SK-N-SH treated with all-trans-retinoic acid at 6 μM for 48 hours (cell line): Measurements from ENCODE around the gene ANTXR2.

Experiments used
- ATAC-seq: fragments of 200-7000 bp; cut with Tn5 transposase; 3 replicates; pipeline ENCODE4 v1.9.1; 2020; ENCODE audit warnings: mild to moderate bottlenecking, moderate library complexity
- ARNTL ChIP-seq: fragments of 450-650 bp; formaldehyde crosslinking; IDR thresholded peaks from 2 replicates; pipeline ENCODE4 v1.5.0; 2020; ENCODE audit warnings: low read depth, mild to moderate bottlenecking, moderate library complexity, borderline replicate concordance
- BACH2 ChIP-seq: fragments of 250-450 bp; sonication (Bioruptor Pico); IDR thresholded peaks from 2 replicates; pipeline ENCODE4 v1.9.0; 2021; ENCODE audit warnings: mild to moderate bottlenecking, borderline replicate concordance
- CREB5 ChIP-seq: fragments of 250-450 bp; sonication (Bioruptor Pico); IDR thresholded peaks from 2 replicates; pipeline ENCODE4 v1.5.1; 2020; ENCODE audit warnings: low read depth, mild to moderate bottlenecking, moderate library complexity
- CSDC2 ChIP-seq: fragments of 250-450 bp; sonication (Bioruptor Pico); IDR thresholded peaks from 2 replicates; pipeline ENCODE4 v1.5.0; 2020; ENCODE audit warnings: mild to moderate bottlenecking, moderate library complexity
- ESRRG ChIP-seq: fragments of 250-450 bp; sonication (Bioruptor Pico); IDR thresholded peaks from 2 replicates; pipeline ENCODE4 v1.6.1; 2021; ENCODE audit warnings: mild to moderate bottlenecking
- ISL1 ChIP-seq: fragments of 250-450 bp; sonication (Bioruptor Pico); IDR thresholded peaks from 2 replicates; pipeline ENCODE4 v2.1.2; 2022; ENCODE audit warnings: mild to moderate bottlenecking, moderate library complexity
- OSR1 ChIP-seq: fragments of 250-450 bp; sonication (Bioruptor Pico); IDR thresholded peaks from 2 replicates; pipeline ENCODE4 v1.8.0; 2022; ENCODE audit warnings: moderate library complexity, mild to moderate bottlenecking, inconsistent platforms
- PATZ1 ChIP-seq: fragments of 250-450 bp; sonication (Bioruptor Pico); IDR thresholded peaks from 2 replicates; pipeline ENCODE4 v1.8.0; 2020; ENCODE audit warnings: mild to moderate bottlenecking, moderate library complexity, borderline replicate concordance
- POU6F1 ChIP-seq: fragments of 250-450 bp; sonication (Bioruptor Pico); IDR thresholded peaks from 2 replicates; pipeline ENCODE4 v1.8.0; 2021; ENCODE audit warnings: low read depth, mild to moderate bottlenecking, moderate library complexity, borderline replicate concordance
- PPARA ChIP-seq: fragments of 250-450 bp; sonication (Bioruptor Pico); IDR thresholded peaks from 2 replicates; pipeline ENCODE4 v1.5.0; 2020; ENCODE audit warnings: mild to moderate bottlenecking, borderline replicate concordance
- RARB ChIP-seq: fragments of 250-450 bp; sonication (Bioruptor Pico); IDR thresholded peaks from 2 replicates; pipeline ENCODE4 v1.8.0; 2021; ENCODE audit warnings: mild to moderate bottlenecking, moderate library complexity
- SNAI2 ChIP-seq: fragments of 250-450 bp; sonication (Bioruptor Pico); IDR thresholded peaks from 2 replicates; pipeline ENCODE4 v1.5.0; 2020; ENCODE audit warnings: mild to moderate bottlenecking, moderate library complexity
- TSHZ2 ChIP-seq: fragments of 250-450 bp; sonication (Bioruptor Pico); IDR thresholded peaks from 2 replicates; pipeline ENCODE4 v1.5.0; 2020; ENCODE audit warnings: mild to moderate bottlenecking, moderate library complexity
- ZC3H10 ChIP-seq: fragments of 250-450 bp; sonication (Bioruptor Pico); IDR thresholded peaks from 2 replicates; pipeline ENCODE4 v1.5.1; 2021; ENCODE audit warnings: mild to moderate bottlenecking, moderate library complexity
- ZFP30 ChIP-seq: fragments of 450-650 bp; formaldehyde crosslinking; IDR thresholded peaks from 2 replicates; pipeline ENCODE4 v1.5.0; 2022; ENCODE audit warnings: mild to moderate bottlenecking, moderate library complexity
- ZNF565 ChIP-seq: fragments of 450-650 bp; formaldehyde crosslinking; conservative IDR thresholded peaks from 2 replicates; pipeline ENCODE4 v1.5.0; 2020; ENCODE audit warnings: low read depth, mild to moderate bottlenecking, moderate library complexity
- ZNF70 ChIP-seq: fragments of 450-650 bp; formaldehyde crosslinking; IDR thresholded peaks from 2 replicates; pipeline ENCODE4 v1.5.0; 2020; ENCODE audit warnings: mild to moderate bottlenecking, moderate library complexity
- ZNF8 ChIP-seq: fragments of 450-650 bp; formaldehyde crosslinking; IDR thresholded peaks from 2 replicates; pipeline ENCODE4 v1.5.0; 2020; ENCODE audit warnings: mild to moderate bottlenecking, moderate library complexity

Gene ANTXR2

GRCh38 chr4:79862821-79863220, 210.2 kb downstream of the ANTXR2 start:
- TF ChIP-seq TSHZ2 (CRISPR knock-in tag) (no peak), POU6F1 (no peak), ARNTL (CRISPR knock-in tag) (no peak), ZFP30 (no peak), SNAI2 (CRISPR knock-in tag) (no peak)
- no peak for ATAC-seq

GRCh38 chr4:79857811-79858210, 215.2 kb downstream of the ANTXR2 start:
- TF ChIP-seq ZNF565 (CRISPR knock-in tag), result no peak
- TF ChIP-seq ZNF70 (CRISPR knock-in tag), result no peak
- no peak for TF ChIP-seq ESRRG (CRISPR knock-in tag)
- no peak for TF ChIP-seq OSR1
- no peak for TF ChIP-seq ZFP30
- no peak for TF ChIP-seq ZNF8 (CRISPR knock-in tag)
- TF ChIP-seq PPARA (CRISPR knock-in tag), result no peak
- no peak for TF ChIP-seq ISL1 (CRISPR knock-in tag)
- no peak for TF ChIP-seq TSHZ2 (CRISPR knock-in tag)
- ATAC-seq, result no peak

- no peak for ATAC-seq
- TF ChIP-seq CSDC2 (CRISPR knock-in tag) (no peak), BACH2 (CRISPR knock-in tag) (no peak), ARNTL (CRISPR knock-in tag) (no peak)
- TF ChIP-seq, all 23 proteins: peak for 0
Observed at GRCh38 chr4:79856196-79856595, 216.8 kb downstream of the ANTXR2 start.

- TF ChIP-seq BACH2 (CRISPR knock-in tag) (no peak), SNAI2 (CRISPR knock-in tag) (no peak), PATZ1 (CRISPR knock-in tag) (no peak)
- TF ChIP-seq, all 23 proteins: peak for 0
- ATAC-seq, result no peak
Observed at GRCh38 chr4:79854856-79855502, 218.1 kb downstream of the ANTXR2 start.

GRCh38 chr4:79852305-79852730, 220.7 kb downstream of the ANTXR2 start:
- TF ChIP-seq CSDC2 (CRISPR knock-in tag) (no peak), CREB5 (CRISPR knock-in tag) (no peak), RARB (CRISPR knock-in tag) (no peak), ZNF565 (CRISPR knock-in tag) (no peak), ARNTL (CRISPR knock-in tag) (no peak), BACH2 (CRISPR knock-in tag) (no peak), ZNF8 (CRISPR knock-in tag) (no peak), ZC3H10 (CRISPR knock-in tag) (no peak), PPARA (CRISPR knock-in tag) (no peak), ZFP30 (no peak), TSHZ2 (CRISPR knock-in tag) (no peak), ESRRG (CRISPR knock-in tag) (no peak), SNAI2 (CRISPR knock-in tag) (no peak), OSR1 (no peak)
- peak; percentile 31; the same call in 1 of the 3 replicates for ATAC-seq
